H9 (cell line): ENCODE measurements around the gene GLDC. TPM values are rescaled to one million over a fixed set of nuclear protein-coding genes. Genes with fewer than 3 reads are reported as not detected.

Experiments
- DNase-seq: peaks from one replicate; pipeline ENCODE4 v3.0.0-alpha.2; 2017
- H2AFZ ChIP-seq: one replicate; pipeline ENCODE4 v1.6.1; 2013; ENCODE audit warnings: mild to moderate bottlenecking, low read length, control low read depth, moderate library complexity
- H2AK5ac ChIP-seq: 2 replicates; pipeline ENCODE4 v1.6.1; 2013; ENCODE audit warnings: low read length, control low read depth, mixed read lengths; ENCODE audit not compliant: insufficient read length
- H2BK120ac ChIP-seq: one replicate; pipeline ENCODE4 v1.6.1; 2013; ENCODE audit warnings: low read depth, mild to moderate bottlenecking, low read length, control low read depth, inconsistent platforms; ENCODE audit not compliant: poor library complexity, severe bottlenecking
- H2BK12ac ChIP-seq: 2 replicates; pipeline ENCODE4 v1.6.1; 2013; ENCODE audit warnings: low read length, control low read depth, mixed read lengths, low read depth; ENCODE audit not compliant: insufficient read length
- H2BK15ac ChIP-seq: 2 replicates; pipeline ENCODE4 v1.6.1; 2013; ENCODE audit warnings: low read depth, low read length, control low read depth
- H2BK20ac ChIP-seq: one replicate; pipeline ENCODE4 v1.6.1; 2013; ENCODE audit warnings: low read depth, mild to moderate bottlenecking, low read length, control low read depth, inconsistent platforms; ENCODE audit not compliant: poor library complexity, severe bottlenecking
- H2BK5ac ChIP-seq: 2 replicates; pipeline ENCODE4 v1.6.1; 2013; ENCODE audit warnings: low read length, control low read depth, mixed read lengths; ENCODE audit not compliant: insufficient read length
- H3K14ac ChIP-seq: 2 replicates; pipeline ENCODE4 v1.6.1; 2013; ENCODE audit warnings: low read length, control low read depth; ENCODE audit not compliant: insufficient read depth
- H3K18ac ChIP-seq: 2 replicates; pipeline ENCODE4 v1.6.1; 2013; ENCODE audit warnings: low read depth, mild to moderate bottlenecking, mixed read lengths, low read length, control low read depth; ENCODE audit not compliant: insufficient read length
- H3K23ac ChIP-seq: 2 replicates; pipeline ENCODE4 v1.6.1; 2013; ENCODE audit warnings: low read length, control low read depth, mixed read lengths, low read depth; ENCODE audit not compliant: insufficient read length
- H3K23me2 ChIP-seq: 2 replicates; pipeline ENCODE4 v1.6.1; 2013; ENCODE audit warnings: low read depth, mild to moderate bottlenecking, mixed read lengths, low read length, control low read depth; ENCODE audit not compliant: insufficient read length, poor library complexity, severe bottlenecking
- H3K27ac ChIP-seq: 2 replicates; pipeline ENCODE4 v1.5.1; 2013; ENCODE audit warnings: low read length, control low read depth, mixed read lengths, low read depth; ENCODE audit not compliant: insufficient read length
- H3K27me3 ChIP-seq: 2 replicates; pipeline ENCODE4 v1.6.1; 2013; ENCODE audit warnings: low read length, control low read depth, inconsistent platforms; ENCODE audit not compliant: insufficient read depth
- H3K4ac ChIP-seq: 2 replicates; pipeline ENCODE4 v1.6.1; 2013; ENCODE audit warnings: low read depth, mild to moderate bottlenecking, control low read depth, inconsistent platforms, low read length, moderate library complexity
- H3K4me1 ChIP-seq: 2 replicates; pipeline ENCODE4 v1.6.1; 2013; ENCODE audit warnings: low read length, control low read depth, inconsistent platforms; ENCODE audit not compliant: insufficient read depth
- H3K4me2 ChIP-seq: 2 replicates; pipeline ENCODE4 v1.6.1; 2013; ENCODE audit warnings: low read length, control low read depth, mixed read lengths; ENCODE audit not compliant: insufficient read length, insufficient read depth
- H3K56ac ChIP-seq: 2 replicates; pipeline ENCODE4 v1.6.1; 2013; ENCODE audit warnings: low read depth, mild to moderate bottlenecking, mixed read lengths, low read length, control low read depth; ENCODE audit not compliant: insufficient read length
- H3K79me1 ChIP-seq: 2 replicates; pipeline ENCODE4 v1.6.1; 2013; ENCODE audit warnings: low read depth, mild to moderate bottlenecking, moderate library complexity, low read length, control low read depth, inconsistent platforms; ENCODE audit not compliant: insufficient read depth, poor library complexity, severe bottlenecking
- H3K79me2 ChIP-seq: 2 replicates; pipeline ENCODE4 v1.6.1; 2013; ENCODE audit warnings: low read length, control low read depth, inconsistent platforms; ENCODE audit not compliant: insufficient read depth
- H3K9ac ChIP-seq: 2 replicates; pipeline ENCODE4 v1.6.1; 2013; ENCODE audit warnings: low read length, control low read depth, mixed read lengths; ENCODE audit not compliant: insufficient read length; ENCODE audit errors: extremely low read depth
- H3K9me3 ChIP-seq: one replicate; pipeline ENCODE4 v1.6.1; 2013; ENCODE audit warnings: low read depth, low read length, inconsistent platforms; ENCODE audit not compliant: control insufficient read depth
- H3T11ph ChIP-seq: one replicate; pipeline ENCODE4 v1.6.1; 2013; ENCODE audit warnings: mild to moderate bottlenecking, low read length, control low read depth, inconsistent platforms
- H4K20me1 ChIP-seq: one replicate; pipeline ENCODE4 v1.6.1; 2013; ENCODE audit not compliant: control insufficient read depth, insufficient read length, insufficient read depth
- H4K5ac ChIP-seq: 2 replicates; pipeline ENCODE4 v1.6.1; 2013; ENCODE audit warnings: low read depth, mild to moderate bottlenecking, mixed read lengths, low read length, control low read depth; ENCODE audit not compliant: insufficient read length
- H4K8ac ChIP-seq: replicated peaks from 2 replicates; pipeline ENCODE4 v1.6.1; 2013; ENCODE audit warnings: low read length, control low read depth, mixed read lengths, low read depth; ENCODE audit not compliant: insufficient read length
- H4K91ac ChIP-seq: 2 replicates; pipeline ENCODE4 v1.6.1; 2013; ENCODE audit warnings: low read depth, mild to moderate bottlenecking, moderate library complexity, mixed read lengths, low read length, control low read depth; ENCODE audit not compliant: insufficient read length
- H3K27ac Mint-ChIP-seq, 3 experiments: 2 replicates in 2 of 3; 3 replicates in 1 of 3; pipeline ENCODE4 v1.8.0; 2020 to 2021; ENCODE audit warnings: mixed read lengths in 3 of 3, mild to moderate bottlenecking in 1 of 3, moderate library complexity in 1 of 3
- H3K27me3 Mint-ChIP-seq: 2 replicates; pipeline ENCODE4 v1.8.0; 2021; ENCODE audit warnings: low read depth, mild to moderate bottlenecking, moderate library complexity, mixed read lengths
- H3K36me3 Mint-ChIP-seq, 3 experiments: 2 replicates in 2 of 3; 3 replicates in 1 of 3; pipeline ENCODE4 v1.8.0; 2020 to 2021; ENCODE audit warnings: low read depth in 3 of 3, mixed read lengths in 3 of 3; ENCODE audit not compliant: insufficient read depth in 1 of 3
- H3K4me1 Mint-ChIP-seq, 2 experiments: 2 replicates each; pipeline ENCODE4 v1.8.0; 2020; ENCODE audit warnings: mixed read lengths in 2 of 2
- H3K4me3 Mint-ChIP-seq, 2 experiments: 2 replicates in 1 of 2; 3 replicates in 1 of 2; pipeline ENCODE4 v1.8.0; 2020 to 2021; ENCODE audit warnings: mild to moderate bottlenecking in 2 of 2, mixed read lengths in 2 of 2, moderate library complexity in 1 of 2
- H3K9me3 Mint-ChIP-seq, 2 experiments: 2 replicates in 1 of 2; 3 replicates in 1 of 2; pipeline ENCODE4 v1.8.0; 2020; ENCODE audit warnings: mild to moderate bottlenecking in 2 of 2, mixed read lengths in 2 of 2, moderate library complexity in 1 of 2
- WGBS: extraction: QIAGEN DNeasy Blood & Tissue Kit; methylation state at CpG from one replicate; pipeline ENCODE4 v1.1.7; 2013; ENCODE audit warnings: missing lambda C conversion rate, low lambda C conversion rate, mixed read lengths; ENCODE audit not compliant: insufficient read length; ENCODE audit errors: extremely low coverage; 5-methylcytosine and 5-hydroxymethylcytosine counted together
- total RNA-seq: library from RNA; stranded (reverse); gene quantifications from 2 replicates; pipeline ENCODE4 v1.2.1, GENCODE V29; 2021
- TF ChIP-seq, protein P1 (sequence below): fragments of 200-600 bp; sonication (generic); conservative IDR thresholded peaks from 3 replicates; pipeline ENCODE4 v1.8.0; 2021; ENCODE audit warnings: antibody characterized with exemption, mild to moderate bottlenecking

The GLDC gene
- total RNA-seq, 1 experiment from 2014 or later, result 74.4 TPM

GRCh38 chr9:6644346-6645104 lies 1.0 kb downstream of the GLDC start:
- Histone ChIP-seq H3K23me2 (peaks cover 15% of the 10 kb centered on the region), H4K8ac (no peak overlapping the region), H3K27me3 (no peaks in the 10 kb centered on the region), H2BK5ac (no peak overlapping the region), H3K18ac (no peak overlapping the region), H4K5ac (no peak overlapping the region), H2AFZ (no peak overlapping the region), H3K79me2 (peaks cover 37% of the 10 kb centered on the region; the same call in 1 of the 2 replicates), H4K20me1 (no peaks in the 10 kb centered on the region), H3K56ac (no peak overlapping the region), H2AK5ac (no peak overlapping the region), H3K79me1 (peaks cover 7% of the 10 kb centered on the region), H2BK12ac (no peak overlapping the region), H4K91ac (no peak overlapping the region), H2BK20ac (no peak overlapping the region), H2BK120ac (no peak overlapping the region), H3K9me3 (no peaks in the 10 kb centered on the region), H3T11ph (no peak overlapping the region), H2BK15ac (no peak overlapping the region), H3K27ac (no peak overlapping the region), H3K4me1 (peaks cover 10% of the 10 kb centered on the region), H3K9ac (peak overlapping the region; percentile 69), H3K4me2 (peak overlapping the region; percentile 59), H3K4ac (no peak overlapping the region), H3K23ac (no peak overlapping the region), H3K14ac (peak overlapping the region; percentile 51; the same call in 1 of the 2 replicates)
- peak overlapping the region; percentile 83 to 91 for H3K4me3 Mint-ChIP-seq
- peaks cover 9 to 29% (median 22%) of the 10 kb centered on the region in 3 experiments; a peak in 6 of 7 replicates for H3K36me3 Mint-ChIP-seq
- TF ChIP-seq, protein P1, sequence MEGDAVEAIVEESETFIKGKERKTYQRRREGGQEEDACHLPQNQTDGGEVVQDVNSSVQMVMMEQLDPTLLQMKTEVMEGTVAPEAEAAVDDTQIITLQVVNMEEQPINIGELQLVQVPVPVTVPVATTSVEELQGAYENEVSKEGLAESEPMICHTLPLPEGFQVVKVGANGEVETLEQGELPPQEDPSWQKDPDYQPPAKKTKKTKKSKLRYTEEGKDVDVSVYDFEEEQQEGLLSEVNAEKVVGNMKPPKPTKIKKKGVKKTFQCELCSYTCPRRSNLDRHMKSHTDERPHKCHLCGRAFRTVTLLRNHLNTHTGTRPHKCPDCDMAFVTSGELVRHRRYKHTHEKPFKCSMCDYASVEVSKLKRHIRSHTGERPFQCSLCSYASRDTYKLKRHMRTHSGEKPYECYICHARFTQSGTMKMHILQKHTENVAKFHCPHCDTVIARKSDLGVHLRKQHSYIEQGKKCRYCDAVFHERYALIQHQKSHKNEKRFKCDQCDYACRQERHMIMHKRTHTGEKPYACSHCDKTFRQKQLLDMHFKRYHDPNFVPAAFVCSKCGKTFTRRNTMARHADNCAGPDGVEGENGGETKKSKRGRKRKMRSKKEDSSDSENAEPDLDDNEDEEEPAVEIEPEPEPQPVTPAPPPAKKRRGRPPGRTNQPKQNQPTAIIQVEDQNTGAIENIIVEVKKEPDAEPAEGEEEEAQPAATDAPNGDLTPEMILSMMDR, result no peak
- no CpG with 5 or more reads among the region's 26 CpGs for WGBS
- no peaks in the 10 kb centered on the region for H3K9me3 Mint-ChIP-seq
- peaks cover 50 to 54% of the 10 kb centered on the region in 2 experiments for H3K4me1 Mint-ChIP-seq
- H3K27me3 Mint-ChIP-seq, result peaks cover 11% of the 10 kb centered on the region
- no peak overlapping the region for H3K27ac Mint-ChIP-seq
- no peak for DNase-seq
